Mesendoderm (in vitro differentiated cells): ENCODE measurements around the gene METAP1.

ENCODE experiments used
- DNase-seq: peaks from one replicate; pipeline ENCODE4 v3.0.0; 2013
- H2AK5ac ChIP-seq: 2 replicates; pipeline ENCODE4 v1.6.1; 2013; ENCODE audit warnings: low read length, inconsistent platforms
- H2BK120ac ChIP-seq: 2 replicates; pipeline ENCODE4 v1.6.1; 2013; ENCODE audit warnings: low read depth, mild to moderate bottlenecking, low read length, moderate library complexity, mixed read lengths
- H2BK15ac ChIP-seq: replicated peaks from 2 replicates; pipeline ENCODE4 v1.6.1; 2013; ENCODE audit warnings: low read depth, mild to moderate bottlenecking, moderate library complexity
- H2BK5ac ChIP-seq: 2 replicates; pipeline ENCODE4 v1.6.1; 2013; ENCODE audit warnings: low read length, inconsistent platforms
- H3K18ac ChIP-seq: 2 replicates; pipeline ENCODE4 v1.6.1; 2013; ENCODE audit warnings: mild to moderate bottlenecking, low read length, mixed read lengths
- H3K23ac ChIP-seq: one replicate; pipeline ENCODE4 v1.6.1; 2013; ENCODE audit warnings: low read length
- H3K27ac ChIP-seq: 2 replicates; pipeline ENCODE4 v1.5.1; 2013; ENCODE audit warnings: low read depth, mild to moderate bottlenecking, inconsistent platforms, low read length, moderate library complexity
- H3K27me3 ChIP-seq: 2 replicates; pipeline ENCODE4 v1.6.1; 2013; ENCODE audit warnings: low read length, control low read depth, mild to moderate bottlenecking, inconsistent platforms; ENCODE audit not compliant: insufficient read depth, poor library complexity
- H3K36me3 ChIP-seq: 2 replicates; pipeline ENCODE4 v1.6.1; 2013; ENCODE audit warnings: low read length, inconsistent platforms; ENCODE audit not compliant: control insufficient read depth, insufficient read depth
- H3K4ac ChIP-seq: one replicate; pipeline ENCODE4 v1.6.1; 2013; ENCODE audit warnings: low read depth, mild to moderate bottlenecking, low read length, moderate library complexity
- H3K4me1 ChIP-seq: 2 replicates; pipeline ENCODE4 v1.6.1; 2013; ENCODE audit warnings: low read depth, low read length, inconsistent platforms; ENCODE audit not compliant: control insufficient read depth
- H3K4me2 ChIP-seq: 2 replicates; pipeline ENCODE4 v1.6.1; 2013; ENCODE audit warnings: low read length
- H3K4me3 ChIP-seq: 2 replicates; pipeline ENCODE4 v1.5.1; 2013; ENCODE audit warnings: mild to moderate bottlenecking, low read length
- H3K56ac ChIP-seq: one replicate; pipeline ENCODE4 v1.6.1; 2013; ENCODE audit warnings: low read length
- H3K79me1 ChIP-seq: 2 replicates; pipeline ENCODE4 v1.6.1; 2013; ENCODE audit warnings: low read length, inconsistent platforms
- H3K79me2 ChIP-seq: 2 replicates; pipeline ENCODE4 v1.6.1; 2013; ENCODE audit warnings: mild to moderate bottlenecking, low read length; ENCODE audit not compliant: control insufficient read depth, insufficient read depth
- H3K9ac ChIP-seq: 2 replicates; pipeline ENCODE4 v1.6.1; 2013; ENCODE audit warnings: low read length, inconsistent platforms
- H4K5ac ChIP-seq: one replicate; pipeline ENCODE4 v1.6.1; 2013; ENCODE audit warnings: low read length
- H4K8ac ChIP-seq: one replicate; pipeline ENCODE4 v1.6.1; 2013; ENCODE audit warnings: low read depth, mild to moderate bottlenecking, control low read depth, low read length, moderate library complexity
- WGBS: extraction: QIAGEN DNeasy Blood & Tissue Kit; methylation state at CpG from one replicate; pipeline ENCODE4 v1.1.7; 2013; ENCODE audit warnings: low lambda C conversion rate, missing lambda C conversion rate; ENCODE audit not compliant: insufficient coverage; ENCODE audit errors: extremely low coverage; 5-methylcytosine and 5-hydroxymethylcytosine counted together

METAP1 gene

DNA sequence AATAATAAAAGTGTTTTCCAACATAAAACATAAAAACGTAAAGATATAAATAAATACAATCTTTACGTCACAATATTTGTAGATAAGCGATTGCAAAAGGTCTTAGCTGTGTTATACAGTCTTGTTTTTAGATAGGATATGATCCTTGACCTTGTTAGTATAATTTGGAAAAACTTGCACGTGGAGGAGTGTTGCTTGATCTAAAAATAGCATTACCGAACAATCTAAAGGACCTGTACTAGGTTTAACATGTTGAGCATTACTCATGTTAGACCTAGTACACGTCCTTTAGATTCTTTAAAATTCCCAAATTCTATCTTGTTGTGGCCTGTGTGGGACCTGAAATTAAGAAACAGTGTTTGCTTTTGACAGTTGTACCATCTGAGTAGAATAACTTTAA lies 1.6 kb downstream of the METAP1 start:
- H3K56ac ChIP-seq = no peak overlapping the region
- no peak overlapping the region for H3K4ac ChIP-seq
- no peak overlapping the region for H2BK5ac ChIP-seq
- WGBS = no CpG with 5 or more reads among the region's 6 CpGs
- H3K79me1 ChIP-seq = no peaks in the 10 kb centered on the region
- H2BK120ac ChIP-seq = no peak overlapping the region
- DNase-seq = no peak
- no peak overlapping the region for H3K9ac ChIP-seq
- no peak overlapping the region for H2AK5ac ChIP-seq
- no peak overlapping the region for H4K8ac ChIP-seq
- no peaks in the 10 kb centered on the region for H3K36me3 ChIP-seq
- H3K4me3 ChIP-seq = no peak overlapping the region
- no peak overlapping the region for H3K23ac ChIP-seq
- H4K5ac ChIP-seq = no peak overlapping the region
- no peak overlapping the region for H3K27ac ChIP-seq
- H3K4me2 ChIP-seq = no peak overlapping the region
- peaks cover 47% of the 10 kb centered on the region for H3K79me2 ChIP-seq
- no peak overlapping the region for H2BK15ac ChIP-seq
- H3K27me3 ChIP-seq = no peaks in the 10 kb centered on the region
- no peaks in the 10 kb centered on the region for H3K4me1 ChIP-seq
- H3K18ac ChIP-seq = no peak overlapping the region

GRCh38 chr4:98998551-98998950 lies 3.0 kb downstream of the METAP1 start:
- no peak for DNase-seq
- no CpG with 5 or more reads among the region's 7 CpGs for WGBS
- no peaks in the 10 kb centered on the region for H3K27me3 ChIP-seq
- H3K9ac ChIP-seq = no peak overlapping the region
- H3K4me2 ChIP-seq = no peak overlapping the region
- H3K79me1 ChIP-seq = no peaks in the 10 kb centered on the region
- H3K56ac ChIP-seq = no peak overlapping the region
- H3K18ac ChIP-seq = no peak overlapping the region
- no peak overlapping the region for H3K4ac ChIP-seq
- H3K27ac ChIP-seq = no peak overlapping the region
- H2AK5ac ChIP-seq = no peak overlapping the region
- no peak overlapping the region for H2BK15ac ChIP-seq
- H3K36me3 ChIP-seq = no peaks in the 10 kb centered on the region
- no peak overlapping the region for H3K4me3 ChIP-seq
- no peak overlapping the region for H3K23ac ChIP-seq
- H4K8ac ChIP-seq = no peak overlapping the region
- H2BK120ac ChIP-seq = no peak overlapping the region
- peaks cover 59% of the 10 kb centered on the region for H3K79me2 ChIP-seq
- no peak overlapping the region for H2BK5ac ChIP-seq
- H3K4me1 ChIP-seq = no peaks in the 10 kb centered on the region
- no peak overlapping the region for H4K5ac ChIP-seq

DNA sequence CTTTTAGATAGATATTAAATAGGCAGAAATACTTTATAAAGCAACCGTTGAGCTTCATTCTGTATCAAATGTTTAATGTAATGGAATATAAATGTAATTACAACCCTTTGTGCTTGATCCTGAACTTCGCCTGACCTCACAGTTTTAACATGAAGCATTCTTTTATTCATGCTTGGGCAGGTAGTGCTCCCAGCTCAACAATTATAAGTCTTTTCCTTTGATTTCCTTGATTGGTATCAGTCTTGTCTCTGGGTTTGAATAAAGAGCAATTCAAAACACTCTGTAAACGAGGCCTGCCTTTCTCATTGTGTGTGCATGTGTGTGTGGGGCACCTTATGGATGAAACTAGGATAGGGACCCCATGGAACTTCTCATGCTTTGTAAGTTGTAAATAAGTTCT lies 6.8 kb downstream of the METAP1 start:
- Histone ChIP-seq H4K5ac (no peak overlapping the region), H3K4me3 (no peak overlapping the region), H2BK5ac (no peak overlapping the region), H2AK5ac (no peak overlapping the region), H3K27ac (no peak overlapping the region), H3K27me3 (no peaks in the 10 kb centered on the region), H2BK120ac (no peak overlapping the region), H3K9ac (no peak overlapping the region), H3K79me2 (peaks cover 69% of the 10 kb centered on the region), H3K4ac (no peak overlapping the region), H3K23ac (no peak overlapping the region), H3K79me1 (peaks cover 2% of the 10 kb centered on the region), H4K8ac (no peak overlapping the region), H3K36me3 (no peaks in the 10 kb centered on the region), H3K18ac (peak overlapping the region; percentile 22), H2BK15ac (no peak overlapping the region), H3K56ac (no peak overlapping the region), H3K4me1 (no peaks in the 10 kb centered on the region), H3K4me2 (no peak overlapping the region)
- DNase-seq = no peak
- no CpG with 5 or more reads among the region's 3 CpGs for WGBS

DNA sequence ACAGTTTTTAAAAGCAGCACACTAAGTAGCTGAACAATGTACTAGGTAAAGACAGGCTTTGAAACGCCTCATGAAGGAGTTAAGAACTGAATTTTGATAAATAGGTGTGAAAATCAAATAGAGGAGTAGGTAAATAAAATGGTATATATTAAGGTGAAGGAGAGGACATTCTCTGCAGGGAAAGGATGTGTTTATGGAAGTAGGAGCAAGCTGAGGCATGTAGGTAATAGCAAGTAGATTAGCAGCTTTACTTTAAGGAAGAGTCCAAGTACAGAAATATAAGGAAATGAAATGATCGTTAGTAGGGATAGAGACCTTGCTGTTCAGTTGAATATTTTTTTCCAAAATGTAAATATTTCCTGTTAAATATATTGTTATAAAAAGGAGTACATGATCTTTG lies 12.5 kb downstream of the METAP1 start:
- 100% methylated on average over 1 of the region's 2 CpGs for WGBS
- Histone ChIP-seq H3K9ac (no peak overlapping the region), H3K27ac (no peak overlapping the region)

GRCh38 chr4:99011910-99012309 lies 16.4 kb downstream of the METAP1 start:
- no peak overlapping the region for H2BK15ac ChIP-seq
- no peak overlapping the region for H4K5ac ChIP-seq
- no peak overlapping the region for H4K8ac ChIP-seq
- no peak overlapping the region for H2BK5ac ChIP-seq
- no peak overlapping the region for H3K18ac ChIP-seq
- WGBS = no CpG with 5 or more reads among the region's 4 CpGs
- H3K79me1 ChIP-seq = peaks cover 23% of the 10 kb centered on the region
- DNase-seq = no peak
- no peak overlapping the region for H2AK5ac ChIP-seq
- H3K27ac ChIP-seq = no peak overlapping the region
- peaks cover 2% of the 10 kb centered on the region for H3K4me1 ChIP-seq
- peaks cover 84% of the 10 kb centered on the region for H3K79me2 ChIP-seq
- H3K27me3 ChIP-seq = no peaks in the 10 kb centered on the region
- no peak overlapping the region for H3K23ac ChIP-seq
- H3K4me3 ChIP-seq = no peak overlapping the region
- no peaks in the 10 kb centered on the region for H3K36me3 ChIP-seq
- H3K4me2 ChIP-seq = no peak overlapping the region
- no peak overlapping the region for H2BK120ac ChIP-seq
- H3K4ac ChIP-seq = no peak overlapping the region
- H3K56ac ChIP-seq = no peak overlapping the region
- no peak overlapping the region for H3K9ac ChIP-seq

More for the DNA sequence above, 12.5 kb downstream of the METAP1 start:
- no peak for DNase-seq
- Histone ChIP-seq H2BK120ac (no peak overlapping the region), H4K5ac (no peak overlapping the region), H3K18ac (no peak overlapping the region), H3K36me3 (no peaks in the 10 kb centered on the region), H4K8ac (no peak overlapping the region), H3K23ac (no peak overlapping the region), H3K79me2 (peaks cover 68% of the 10 kb centered on the region), H2BK15ac (no peak overlapping the region), H2BK5ac (no peak overlapping the region), H3K4me1 (no peaks in the 10 kb centered on the region), H3K4me2 (no peak overlapping the region), H3K27me3 (no peaks in the 10 kb centered on the region), H3K56ac (no peak overlapping the region), H3K4ac (no peak overlapping the region), H3K79me1 (peaks cover 6% of the 10 kb centered on the region), H2AK5ac (no peak overlapping the region), H3K4me3 (no peak overlapping the region)

- Histone ChIP-seq H3K18ac (no peak overlapping the region), H3K79me2 (peaks cover 85% of the 10 kb centered on the region), H3K23ac (no peak overlapping the region), H3K4me3 (no peak overlapping the region), H3K9ac (no peak overlapping the region), H3K4me2 (no peak overlapping the region), H3K4me1 (peaks cover 2% of the 10 kb centered on the region), H3K4ac (no peak overlapping the region), H3K79me1 (peaks cover 28% of the 10 kb centered on the region), H4K8ac (no peak overlapping the region), H3K27me3 (no peaks in the 10 kb centered on the region), H4K5ac (no peak overlapping the region), H2BK5ac (no peak overlapping the region), H2AK5ac (no peak overlapping the region), H3K56ac (peak overlapping the region; percentile 65), H3K36me3 (no peaks in the 10 kb centered on the region), H3K27ac (no peak overlapping the region), H2BK120ac (no peak overlapping the region), H2BK15ac (no peak overlapping the region)
- no CpG with 5 or more reads among the region's 4 CpGs for WGBS
- DNase-seq = peak; percentile 78
Measured at GRCh38 chr4:99013402-99013843, 17.9 kb downstream of the METAP1 start.
